Stomach (tissue), 9 donors: ENCODE results near the gene SIK3. TPM values are rescaled to one million over a fixed set of nuclear protein-coding genes. Genes with fewer than 3 reads are reported as not detected.

Source experiments
- DNase-seq, 2 donors: peaks; one replicate each; pipeline versions ENCODE4 v3.0.0 to v3.0.0-alpha.2; 2013 to 2019
- H3K27ac ChIP-seq, 5 donors: fragments of 200-600 bp in 4 of 5; sonication (generic) in 4 of 5; one replicate each; pipeline ENCODE4 v1.5.1; 2013 to 2019; ENCODE audit warnings: mild to moderate bottlenecking in 1 of 5, moderate library complexity in 1 of 5
- H3K27me3 ChIP-seq, 3 donors: fragments of 200-600 bp; sonication (generic); one replicate each; pipeline ENCODE4 v1.5.1; 2017 to 2019; ENCODE audit warnings: mixed run types in 1 of 3
- H3K36me3 ChIP-seq, 4 donors: fragments of 200-600 bp; sonication (generic); 1 replicate in 3 of 4; 2 replicates in 1 of 4; pipeline ENCODE4 v1.5.1; 2016 to 2019
- H3K4me1 ChIP-seq, 4 donors: fragments of 200-600 bp; sonication (generic); one replicate each; pipeline ENCODE4 v1.5.1; 2016 to 2019
- H3K4me3 ChIP-seq, 4 donors: fragments of 200-600 bp; sonication (generic) in 3 of 4; one replicate each; pipeline ENCODE4 v1.5.1; 2016 to 2019; ENCODE audit warnings: mild to moderate bottlenecking in 1 of 4
- H3K9me3 ChIP-seq, 4 donors: fragments of 200-600 bp; sonication (generic); one replicate each; pipeline ENCODE4 v1.5.1; 2016 to 2019
- EP300 ChIP-seq: sonication (generic); formaldehyde crosslinking; IDR thresholded peaks from one replicate; pipeline ENCODE4 v1.6.1; 2017; ENCODE audit warnings: antibody characterized with exemption
- POLR2A ChIP-seq, 4 donors: fragments of 450-650 bp; IDR thresholded peaks; one replicate each; pipeline ENCODE4 v1.6.1; 2016; ENCODE audit warnings: antibody characterized with exemption in 4 of 4, control low read depth in 2 of 4, mild to moderate bottlenecking in 1 of 4, moderate library complexity in 1 of 4
- POLR2AphosphoS5 ChIP-seq, 3 donors: sonication (generic); formaldehyde crosslinking; IDR thresholded peaks; one replicate each; pipeline ENCODE4 v1.6.1; 2016; ENCODE audit warnings: antibody characterized with exemption in 3 of 3
- WGBS, 5 donors: extraction: QIAGEN DNeasy Blood & Tissue Kit in 3 of 5; methylation state at CpG; one replicate each; pipeline versions ENCODE4 v1.1.5 to v1.1.7; 2013 to 2018; 5-methylcytosine and 5-hydroxymethylcytosine counted together
- intact Hi-C: fragments of 100-400 bp; cut with DNase I; formaldehyde crosslinking; loops from one replicate; pipeline ENCODE4 v1.15.1; 2023; ENCODE audit warnings: low total_unique reads
- polyA plus RNA-seq, 3 donors: library from polyadenylated mRNA; stranded (reverse); fragments of 200-250 nt; gene quantifications; one replicate each; pipeline ENCODE4 v1.2.3, GENCODE V29; 2013
- total RNA-seq, 5 donors: library from RNA; depleted of rRNA; stranded (reverse); fragments of >200 nt; gene quantifications; one replicate each; pipeline versions ENCODE4 v1.1.0 to v1.2.3, GENCODE V29; 2014 to 2016
- TF ChIP-seq, protein P1 (sequence below), 7 experiments: fragments of 450-650 bp in 4 of 7; fragments of 200-600 bp in 3 of 7; sonication (generic) in 3 of 7; IDR thresholded peaks; one replicate each; pipeline ENCODE4 v1.5.1; 2016 to 2019; ENCODE audit warnings: antibody characterized with exemption in 7 of 7, control low read depth in 2 of 7, mild to moderate bottlenecking in 1 of 7
- donor health status: healthy with polysubstance abuse.
- donor health status: Bipolar disorder and iron deficiency.
- donor health status: healthy.

Gene SIK3
- total and polyA plus RNA-seq, 8 donors = 6.5 to 97.8 (median 23.7) TPM

DNA sequence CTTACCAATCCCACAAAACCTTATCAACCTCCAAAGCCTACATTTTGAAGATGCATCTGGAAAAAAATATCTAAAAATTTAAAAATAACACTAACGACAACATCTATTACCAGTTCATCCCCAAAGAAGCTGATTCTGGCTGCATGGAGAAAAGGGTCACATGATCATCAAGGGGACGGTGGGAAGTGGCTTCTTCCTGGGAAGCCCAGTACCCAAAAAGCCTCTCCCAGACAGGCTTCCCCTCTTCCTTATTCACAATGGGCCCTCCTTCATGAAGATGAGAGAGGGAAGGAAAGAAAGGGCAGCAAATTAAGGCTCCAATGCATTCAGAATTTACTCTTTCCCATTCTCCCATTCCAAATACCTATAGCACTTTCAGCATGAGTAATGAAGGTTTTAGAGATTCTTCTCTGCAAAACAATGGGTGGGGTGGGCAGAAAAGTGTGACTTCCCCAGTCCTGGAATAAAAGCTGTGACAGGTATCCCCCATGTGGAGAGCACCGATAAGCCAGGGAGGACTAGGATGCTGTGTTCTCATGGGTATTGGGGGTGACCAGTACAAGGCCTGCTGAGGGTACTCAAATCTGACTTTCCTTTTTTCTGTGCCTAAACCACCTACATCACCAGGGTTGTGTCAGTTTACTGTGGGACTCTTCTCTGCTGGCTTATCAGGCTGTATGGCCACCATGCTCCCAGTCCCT, 88.2 kb downstream of the SIK3 start:
- no peak for DNase-seq
- Histone ChIP-seq H3K27me3 (no peaks in the 10 kb centered on the region), H3K36me3 (no peaks in the 10 kb centered on the region), H3K27ac (no peak overlapping the region), H3K4me3 (no peak overlapping the region), H3K9me3 (no peaks in the 10 kb centered on the region), H3K4me1 (peaks cover 0 to 35% (median 10%) of the 10 kb centered on the region in 4 donors)
- TF ChIP-seq EP300 = no peak
- TF ChIP-seq, protein P1, sequence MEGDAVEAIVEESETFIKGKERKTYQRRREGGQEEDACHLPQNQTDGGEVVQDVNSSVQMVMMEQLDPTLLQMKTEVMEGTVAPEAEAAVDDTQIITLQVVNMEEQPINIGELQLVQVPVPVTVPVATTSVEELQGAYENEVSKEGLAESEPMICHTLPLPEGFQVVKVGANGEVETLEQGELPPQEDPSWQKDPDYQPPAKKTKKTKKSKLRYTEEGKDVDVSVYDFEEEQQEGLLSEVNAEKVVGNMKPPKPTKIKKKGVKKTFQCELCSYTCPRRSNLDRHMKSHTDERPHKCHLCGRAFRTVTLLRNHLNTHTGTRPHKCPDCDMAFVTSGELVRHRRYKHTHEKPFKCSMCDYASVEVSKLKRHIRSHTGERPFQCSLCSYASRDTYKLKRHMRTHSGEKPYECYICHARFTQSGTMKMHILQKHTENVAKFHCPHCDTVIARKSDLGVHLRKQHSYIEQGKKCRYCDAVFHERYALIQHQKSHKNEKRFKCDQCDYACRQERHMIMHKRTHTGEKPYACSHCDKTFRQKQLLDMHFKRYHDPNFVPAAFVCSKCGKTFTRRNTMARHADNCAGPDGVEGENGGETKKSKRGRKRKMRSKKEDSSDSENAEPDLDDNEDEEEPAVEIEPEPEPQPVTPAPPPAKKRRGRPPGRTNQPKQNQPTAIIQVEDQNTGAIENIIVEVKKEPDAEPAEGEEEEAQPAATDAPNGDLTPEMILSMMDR (IDR thresholded peaks at IDR 0.05) = no peak
- no peak for TF ChIP-seq POLR2A (IDR thresholded peaks at IDR 0.05)
- no peak for TF ChIP-seq POLR2AphosphoS5 (IDR thresholded peaks at IDR 0.05)
- 61 to 95% (median 87%) methylated on average over 3 of the region's 3 CpGs for WGBS, 5 donors
- intact Hi-C loops = loop anchor here (10.0 kb wide), 1 partner anchor 65 kb away; no protein-coding TSS in a partner anchor

GRCh38 chr11:117005758-117006157, 92.5 kb downstream of the SIK3 start:
- intact Hi-C loops = no loop called here
- Histone ChIP-seq H3K36me3 (no peaks in the 10 kb centered on the region), H3K27ac (peak overlapping the region in 1 of 5 donors; percentile 2), H3K4me3 (no peak overlapping the region), H3K4me1 (peaks cover 0 to 70% (median 34%) of the 10 kb centered on the region in 4 donors), H3K27me3 (no peaks in the 10 kb centered on the region), H3K9me3 (no peaks in the 10 kb centered on the region)
- no peak for DNase-seq
- WGBS, 5 donors = 76 to 95% (median 90%) methylated on average over 1 of the region's 1 CpG
- TF ChIP-seq, protein P1 (IDR thresholded peaks at IDR 0.05) = no peak
- no peak for TF ChIP-seq POLR2AphosphoS5 (IDR thresholded peaks at IDR 0.05)
- TF ChIP-seq EP300 = no peak
- no peak for TF ChIP-seq POLR2A (IDR thresholded peaks at IDR 0.05)

DNA sequence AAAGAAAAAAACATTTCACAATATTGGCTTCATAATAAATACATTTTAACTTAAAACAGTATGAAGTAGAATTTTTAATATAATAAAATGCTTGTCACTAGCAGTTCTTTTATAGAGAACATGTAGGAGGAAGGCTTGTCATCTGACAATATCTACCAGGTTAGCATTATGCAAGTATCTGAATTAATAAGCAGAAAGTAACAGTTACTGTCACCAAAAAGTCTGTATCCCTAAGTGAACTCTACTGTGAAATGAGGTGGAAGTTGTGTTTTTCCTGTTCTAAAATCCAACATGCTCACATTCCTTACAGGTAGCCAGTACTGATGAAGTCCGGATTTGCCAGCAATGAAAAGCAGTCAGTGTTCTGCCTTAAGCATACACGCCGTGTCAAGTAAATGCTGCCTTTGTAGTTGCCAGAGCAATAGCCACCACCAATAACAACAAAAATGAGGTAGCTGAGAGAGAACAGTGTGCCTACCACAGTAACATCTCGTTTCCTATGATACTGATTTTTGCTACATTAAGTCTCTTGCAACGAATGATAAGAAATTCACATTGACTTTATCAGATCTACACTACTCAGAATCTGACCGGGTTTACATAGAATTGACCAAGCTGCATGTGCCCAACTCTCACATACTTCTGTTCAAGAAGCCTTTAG, 95.5 kb downstream of the SIK3 start:
- Histone ChIP-seq H3K9me3 (no peaks in the 10 kb centered on the region), H3K4me3 (no peak overlapping the region), H3K27me3 (no peaks in the 10 kb centered on the region), H3K4me1 (peaks cover 0 to 77% (median 37%) of the 10 kb centered on the region in 4 donors), H3K27ac (peak overlapping the region in 2 of 5 donors; percentile 7 to 40), H3K36me3 (no peaks in the 10 kb centered on the region)
- WGBS, 5 donors = 25 to 47% (median 38%) methylated on average over 6 of the region's 6 CpGs
- intact Hi-C loops = no loop called here
- TF ChIP-seq POLR2A (IDR thresholded peaks at IDR 0.05) (no peak), POLR2AphosphoS5 (IDR thresholded peaks at IDR 0.05) (no peak), EP300 (no peak)
- TF ChIP-seq, protein P1 (IDR thresholded peaks at IDR 0.05) = no peak
- DNase-seq = peak in 1 of 2 donors; percentile 70

DNA sequence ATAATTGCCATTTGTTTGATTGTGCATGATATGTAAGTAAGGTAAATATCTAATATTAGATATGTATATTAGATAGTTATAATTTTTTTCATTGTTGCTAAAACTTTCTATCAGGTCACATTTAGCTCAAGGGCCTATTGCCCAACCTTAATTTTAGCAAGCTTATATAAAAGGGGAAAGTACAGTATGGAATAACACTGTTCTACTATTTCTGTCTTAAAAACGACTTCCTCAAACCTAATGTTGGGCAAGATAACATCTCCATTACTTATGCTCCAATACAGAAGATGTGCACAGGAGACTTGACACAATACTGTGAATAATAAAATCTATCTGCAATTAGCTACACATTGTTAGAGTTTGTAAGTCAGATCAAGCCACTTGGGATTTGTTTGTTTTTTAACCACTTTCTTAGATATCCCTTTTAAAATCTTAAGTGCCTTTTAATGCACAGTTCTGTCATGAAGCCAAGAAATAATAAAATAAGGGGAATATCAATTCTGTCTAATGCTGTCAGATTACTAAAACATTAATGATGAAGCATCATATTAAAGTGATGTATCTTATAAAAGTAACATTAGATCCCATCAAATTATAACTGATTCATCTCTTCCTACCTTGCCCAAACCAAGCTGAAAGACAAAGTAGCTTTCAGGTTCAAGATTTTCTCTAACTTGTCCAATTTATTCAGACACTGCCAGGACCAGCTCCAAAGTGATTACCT, 98.1 kb downstream of the SIK3 start:
- WGBS, 5 donors = 15 to 39% (median 18%) methylated on average over 1 of the region's 1 CpG
- Histone ChIP-seq H3K36me3 (no peaks in the 10 kb centered on the region), H3K27ac (no peak overlapping the region), H3K4me3 (no peak overlapping the region), H3K27me3 (no peaks in the 10 kb centered on the region), H3K4me1 (peaks cover 0 to 65% (median 33%) of the 10 kb centered on the region in 4 donors), H3K9me3 (no peaks in the 10 kb centered on the region)
- DNase-seq = no peak
- no peak for TF ChIP-seq EP300
- TF ChIP-seq, protein P1 (IDR thresholded peaks at IDR 0.05) = no peak
- TF ChIP-seq POLR2A (IDR thresholded peaks at IDR 0.05) = no peak
- TF ChIP-seq POLR2AphosphoS5 (IDR thresholded peaks at IDR 0.05) = no peak
- intact Hi-C loops = no loop called here
